Limb (tissue), 2 donors: ENCODE data around the gene SPEM2.
A peak's percentile ranks its signal among the peaks of the same experiment; 100 is the strongest.
"Not testable (repeated sequence)": the region's sequence is repeated elsewhere in the genome, so short reads cannot be mapped to it uniquely, and the experiment has no call there.

Experiments
- DNase-seq, 2 donors: peaks; one replicate each; pipeline ENCODE4 v3.0.0-alpha.2; 2016; ENCODE audit errors: extremely low spot score in 2 of 2

The SPEM2 gene

GRCh38 chr17:7442142-7442541 lies 16.7 kb downstream of the SPEM2 start:
- DNase-seq: no peak

DNA sequence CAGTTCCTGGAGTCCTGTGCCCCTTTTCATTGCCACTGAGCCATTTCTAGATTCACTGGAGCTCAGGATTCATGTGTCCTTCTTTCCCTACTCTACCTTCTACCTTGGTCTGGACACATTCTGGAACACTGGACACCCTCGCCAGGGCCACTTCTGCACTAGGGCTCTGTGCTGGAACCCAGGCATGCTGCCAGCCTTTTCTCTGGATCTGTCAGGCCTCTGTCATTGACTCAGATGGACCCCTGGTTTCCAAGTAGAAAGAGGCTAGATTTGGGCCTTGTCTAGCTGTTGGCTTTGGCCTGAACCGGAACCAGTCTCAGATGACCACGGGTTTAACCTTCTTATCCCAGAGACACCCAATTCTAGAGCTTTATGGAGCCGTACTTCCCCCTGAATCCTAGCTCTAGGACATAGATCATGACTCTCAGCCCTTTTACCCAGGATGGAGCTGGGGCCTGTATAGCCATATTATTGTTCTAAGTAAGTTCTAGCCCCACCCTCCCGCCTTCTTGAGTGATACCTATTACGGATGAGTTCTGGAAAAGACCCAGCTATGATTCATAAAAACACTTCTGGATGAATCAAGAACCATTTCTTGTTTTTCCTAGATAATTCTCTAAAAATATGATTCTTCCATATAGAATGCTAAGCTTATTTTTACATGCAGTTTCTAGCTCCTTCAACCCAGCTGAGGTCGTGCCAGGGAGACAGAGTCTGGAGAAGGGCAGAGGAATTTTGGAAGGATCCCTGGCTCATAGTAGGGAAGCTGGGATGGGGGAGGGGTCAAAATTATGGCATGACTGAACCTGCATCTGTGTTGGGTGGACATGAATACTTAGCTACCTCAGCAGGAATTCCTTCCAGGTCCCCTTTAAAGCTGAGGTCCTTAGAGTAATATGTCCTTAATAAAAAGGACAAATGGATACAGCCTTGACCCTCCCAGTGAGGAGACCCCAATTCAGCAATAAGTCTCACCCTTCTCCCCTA lies 18.4 kb downstream of the SPEM2 start:
- no peak for DNase-seq

GRCh38 chr17:7444682-7445618 lies 19.5 kb downstream of the SPEM2 start, which contains the start of gene CHRNB1:
Gene CHRNB1 (plus strand): TSS chr17:7445061. CDS start chr17:7445128, 67 bp downstream.
- peak; percentile 53 to 74 for DNase-seq

DNA sequence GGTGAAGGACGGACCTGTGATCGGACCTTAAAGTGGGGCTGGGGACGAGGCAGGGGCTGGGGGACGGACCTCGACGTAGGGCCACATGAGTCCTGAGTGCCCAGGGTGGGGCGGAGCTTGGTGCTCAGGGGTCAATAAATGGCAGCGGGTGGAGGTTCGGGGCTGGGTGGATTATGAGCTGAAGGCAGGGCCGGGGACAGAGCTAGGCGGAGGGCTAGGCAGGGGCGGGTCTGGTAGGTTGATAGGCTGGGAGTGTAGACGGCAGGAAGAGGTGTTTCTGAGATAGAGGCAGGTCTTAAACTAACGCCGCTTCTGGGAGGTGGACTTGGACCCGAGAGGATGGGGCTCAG lies 20.2 kb downstream of the SPEM2 start:
- DNase-seq: no peak

- no peak for DNase-seq
Measured at GRCh38 chr17:7448461-7448860, 23.0 kb downstream of the SPEM2 start.

GRCh38 chr17:7459961-7460545 lies 34.6 kb downstream of the SPEM2 start:
- no peak for DNase-seq

DNA sequence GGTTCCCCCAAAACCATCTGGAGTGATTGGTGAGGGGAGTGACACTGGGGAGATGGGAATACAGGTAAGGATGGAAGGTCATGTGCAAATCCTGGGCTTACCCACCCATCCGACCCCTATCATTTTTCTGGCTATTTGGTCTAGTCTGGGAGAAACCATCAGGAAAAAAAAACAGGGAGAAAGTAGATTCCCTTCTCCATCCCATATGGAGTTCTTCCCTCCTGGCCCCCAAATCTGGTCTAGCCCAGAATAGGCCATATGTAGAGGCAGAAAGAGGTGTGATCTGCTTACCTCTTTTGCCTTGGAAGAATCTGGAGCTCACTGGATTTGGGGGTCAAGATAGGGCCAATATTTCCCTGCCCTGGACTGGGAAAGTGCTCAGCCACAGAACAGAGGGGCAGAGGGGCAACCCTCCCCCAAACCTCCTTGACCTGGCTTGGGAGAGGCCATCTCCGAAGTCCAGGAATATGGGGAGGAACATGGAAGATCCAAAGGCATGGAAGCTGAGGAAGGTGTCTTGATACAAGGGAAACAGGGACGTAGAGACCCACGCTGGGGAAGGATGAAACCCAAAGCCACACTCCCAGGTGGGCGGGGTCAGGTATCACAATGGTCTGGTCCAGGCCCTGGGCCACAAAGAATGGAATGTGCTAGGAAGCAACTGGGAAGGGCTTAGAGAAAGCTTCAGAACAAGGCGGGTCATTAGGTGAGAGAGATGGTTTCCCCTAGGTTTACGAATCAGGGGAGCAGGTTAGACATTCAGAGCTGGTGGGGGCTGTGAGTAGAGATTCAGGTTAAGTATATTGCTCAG lies 35.6 kb downstream of the SPEM2 start:
- DNase-seq: no peak

DNA sequence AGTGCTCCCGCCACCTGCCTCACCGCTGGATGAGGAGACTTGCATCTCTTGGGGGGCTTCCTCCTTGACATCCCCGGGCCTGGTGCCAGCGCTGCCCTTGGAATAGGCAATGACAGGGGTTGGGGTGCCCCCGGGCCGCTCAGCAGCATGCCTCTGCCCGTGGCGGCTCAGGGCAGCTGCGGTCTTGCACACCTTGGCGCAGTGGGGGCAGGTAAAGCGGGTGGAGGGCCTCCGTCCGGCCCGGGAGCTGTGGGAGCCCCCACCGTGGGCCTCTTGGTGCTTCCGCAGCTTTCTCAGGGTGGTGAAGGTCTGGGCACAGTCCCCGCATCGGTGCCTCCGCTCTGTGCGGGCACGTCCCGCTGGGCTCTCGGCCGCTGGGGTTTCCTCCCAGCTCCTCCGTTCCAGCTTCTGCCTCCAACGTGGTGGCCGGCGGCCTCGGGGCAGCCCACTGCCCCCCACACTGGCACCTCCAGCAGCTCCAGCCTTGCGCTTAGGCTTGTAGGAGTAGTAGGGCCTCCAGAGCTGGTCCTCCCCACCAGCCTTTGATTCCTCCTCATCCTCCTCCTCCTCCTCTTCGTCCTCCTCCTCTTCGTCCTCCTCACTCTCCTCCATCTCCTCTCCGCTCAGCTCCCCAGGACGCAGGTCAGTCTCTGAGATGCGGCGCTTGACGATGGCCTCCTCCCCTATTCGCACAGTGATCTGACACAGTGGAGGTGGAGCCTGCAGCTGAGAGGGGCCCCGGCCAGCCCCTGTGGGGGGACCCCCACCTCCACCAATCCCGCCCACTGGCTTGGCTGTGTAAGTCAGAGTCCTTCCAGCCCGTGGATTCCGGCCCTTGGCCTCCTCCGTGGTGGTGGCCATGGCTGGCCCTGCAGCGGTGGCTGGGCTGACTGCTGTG lies 37.3 kb downstream of the SPEM2 start:
- no peak for DNase-seq

GRCh38 chr17:7463372-7463846 lies 38.0 kb downstream of the SPEM2 start:
- no peak for DNase-seq

GRCh38 chr17:7464081-7464480 lies 38.7 kb downstream of the SPEM2 start:
- no peak for DNase-seq

DNA sequence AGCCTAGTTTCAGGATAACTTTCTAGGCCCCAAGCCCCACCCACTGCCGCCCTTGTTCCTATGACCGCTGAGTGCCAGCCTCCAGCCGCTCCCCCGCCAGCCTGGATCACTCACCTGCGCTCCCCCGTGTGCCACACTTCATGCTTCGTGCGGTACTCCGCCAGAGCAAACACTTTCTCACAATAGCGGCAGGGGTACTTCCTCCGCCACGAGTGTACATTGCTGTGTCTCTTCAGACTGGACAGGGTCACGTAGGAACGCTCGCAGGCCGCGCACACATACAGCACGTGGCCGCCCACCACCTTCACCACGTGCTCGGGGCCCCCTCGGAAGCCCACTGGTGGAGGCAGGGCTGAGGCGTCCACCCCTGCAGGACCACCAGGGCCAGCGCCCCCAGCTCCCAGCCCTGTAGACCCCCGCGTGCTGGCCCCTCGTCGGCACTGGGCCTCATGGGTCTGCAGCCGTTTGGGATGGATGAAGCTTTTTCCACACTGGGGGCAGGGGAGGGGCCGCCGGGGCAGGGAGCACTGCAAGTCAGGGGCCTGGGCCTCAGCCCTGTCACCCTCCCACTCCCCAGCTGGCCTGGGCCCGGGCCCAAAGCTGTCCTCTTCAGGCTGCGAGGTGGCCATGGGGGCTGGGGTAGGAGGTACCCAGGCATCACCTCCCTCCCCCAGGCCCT lies 40.3 kb downstream of the SPEM2 start:
- no peak for DNase-seq

GRCh38 chr17:7466318-7466638 lies 40.9 kb downstream of the SPEM2 start:
- DNase-seq: no peak

GRCh38 chr17:7466639-7467341 lies 41.4 kb downstream of the SPEM2 start:
- no peak for DNase-seq

GRCh38 chr17:7467498-7467897 lies 42.1 kb downstream of the SPEM2 start:
- no peak for DNase-seq

GRCh38 chr17:7468290-7468689 lies 42.9 kb downstream of the SPEM2 start:
- DNase-seq: no peak

DNA sequence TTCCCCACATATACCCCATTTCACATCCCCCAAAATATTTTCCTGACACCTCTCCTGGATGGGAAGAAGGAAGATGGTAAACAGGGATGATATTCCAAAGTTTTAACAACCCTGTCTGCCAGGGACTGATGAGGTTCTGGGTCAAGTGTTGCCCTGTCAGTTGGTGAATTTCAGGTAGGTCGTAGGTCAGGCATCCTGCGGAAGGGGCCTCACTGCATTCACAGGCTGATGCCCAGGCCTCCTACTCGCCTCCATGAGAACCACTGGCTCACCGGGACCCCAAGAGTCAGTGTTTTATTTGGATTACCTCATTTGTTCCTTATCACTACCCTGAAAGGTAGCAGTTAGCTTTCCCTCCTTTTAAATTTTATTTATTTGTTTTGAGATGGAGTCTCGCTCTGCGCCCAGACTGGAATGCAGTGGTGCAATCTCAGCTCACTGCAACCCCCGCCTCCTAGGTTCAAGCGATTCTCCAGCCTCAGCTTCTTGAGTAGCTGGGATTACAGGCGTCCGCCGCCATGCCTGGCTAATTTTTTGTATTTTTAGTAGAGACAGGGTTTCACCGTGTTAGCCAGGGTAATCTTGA lies 43.5 kb downstream of the SPEM2 start:
- no peak for DNase-seq

DNA sequence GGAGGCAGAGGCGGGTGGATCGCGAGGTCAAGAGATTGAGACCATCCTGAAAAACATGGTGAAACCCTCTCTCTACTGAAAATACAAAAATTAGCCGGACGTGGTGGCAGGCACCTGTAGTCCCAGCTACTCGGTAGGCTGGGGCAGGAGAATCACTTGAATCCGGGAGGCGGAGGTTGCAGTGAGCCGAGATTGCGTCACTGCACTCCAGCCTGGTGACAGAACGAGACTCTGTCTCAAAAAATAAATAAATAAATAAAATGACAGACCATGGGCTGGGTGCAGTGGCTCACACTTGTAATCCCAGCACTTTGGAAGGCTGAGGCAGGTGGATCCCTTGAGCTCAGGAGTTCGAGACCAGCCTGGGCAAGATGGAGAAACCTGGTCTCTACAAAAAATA lies 44.4 kb downstream of the SPEM2 start:
- not testable (repeated sequence) for DNase-seq

DNA sequence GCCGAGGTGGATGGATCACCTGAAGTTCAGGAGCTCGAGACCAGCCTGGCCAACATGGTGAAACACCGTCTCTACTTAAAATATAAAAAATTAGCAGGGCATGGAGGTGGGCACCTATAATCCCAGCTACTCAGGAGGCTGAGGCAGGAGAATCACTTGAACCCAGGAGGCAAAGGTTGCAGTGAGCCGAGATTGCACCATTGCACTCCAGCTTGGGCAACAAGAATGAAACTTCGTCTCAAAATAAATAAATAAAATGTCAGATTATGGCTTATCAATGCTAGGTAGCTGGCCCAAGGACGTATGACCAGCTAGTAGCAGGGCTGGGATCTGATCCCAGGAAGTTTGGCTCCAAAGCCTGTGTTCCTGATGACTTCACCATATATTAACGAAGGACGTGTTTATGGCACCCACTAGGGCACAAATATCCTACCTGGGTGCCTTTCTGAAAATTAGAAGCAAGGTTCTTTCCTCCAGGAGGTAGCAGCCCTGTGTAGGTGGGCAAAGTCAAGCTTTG lies 45.1 kb downstream of the SPEM2 start:
- not testable (repeated sequence) for DNase-seq
